NCI-H1694 treated with DMSO at 0.1 percent for 48 hours (cell line): ENCODE data around the gene C22orf42.
"Not testable (repeated sequence)": the region's sequence is repeated elsewhere in the genome, so short reads cannot be mapped to it uniquely, and the experiment has no call there.

ENCODE experiments used
- DNase-seq: peaks from one replicate; lab custom pipeline; 2025; lab: John Stamatoyannopoulos, UW

Gene C22orf42

GRCh38 chr22:32158712-32159533 lies at the start of gene C22orf42:
C22orf42 (minus strand) TSS chr22:32159303; CDS start chr22:32159215, 88 bp downstream.
- no peak for DNase-seq

- DNase-seq = no peak
Observed at GRCh38 chr22:32208681-32209080, 49.6 kb upstream of the C22orf42 start.

GRCh38 chr22:32207971-32208480 lies 48.9 kb upstream of the C22orf42 start:
- no peak for DNase-seq

- peak; percentile 2 for DNase-seq
Observed at GRCh38 chr22:32206774-32207758, 48.0 kb upstream of the C22orf42 start.

- DNase-seq = no peak
Observed at GRCh38 chr22:32205974-32206773, 47.1 kb upstream of the C22orf42 start.

- DNase-seq = peak; percentile 93
Observed at GRCh38 chr22:32204856-32205722, 46.0 kb upstream of the C22orf42 start, which contains the start of gene RFPL2. RFPL2 (minus strand) TSS chr22:32205073; CDS start chr22:32202451, 2,622 bp downstream.

- peak; percentile 64 for DNase-seq
Observed at GRCh38 chr22:32204040-32204855, 45.1 kb upstream of the C22orf42 start.

GRCh38 chr22:32203181-32204039 lies 44.3 kb upstream of the C22orf42 start:
- no peak for DNase-seq

GRCh38 chr22:32202539-32203180 lies 43.6 kb upstream of the C22orf42 start:
- DNase-seq = peak; percentile 15

GRCh38 chr22:32202161-32202538 lies 43.0 kb upstream of the C22orf42 start:
- DNase-seq = no peak

GRCh38 chr22:32200752-32201151 lies 41.6 kb upstream of the C22orf42 start:
- DNase-seq = no peak

- no peak for DNase-seq
Observed at GRCh38 chr22:32199961-32200360, 40.9 kb upstream of the C22orf42 start.

GRCh38 chr22:32199341-32199740 lies 40.2 kb upstream of the C22orf42 start:
- no peak for DNase-seq

GRCh38 chr22:32197553-32198226 lies 38.6 kb upstream of the C22orf42 start:
- DNase-seq = not testable (repeated sequence)

GRCh38 chr22:32195900-32196299 lies 36.8 kb upstream of the C22orf42 start:
- DNase-seq = not testable (repeated sequence)

- DNase-seq = not testable (repeated sequence)
Observed at GRCh38 chr22:32193346-32193745, 34.2 kb upstream of the C22orf42 start.

- not testable (repeated sequence) for DNase-seq
Observed at GRCh38 chr22:32191021-32191420, 31.9 kb upstream of the C22orf42 start.
